Measurements from ENCODE around the gene SH3BP2.
"Not testable (repeated sequence)": the region's sequence is repeated elsewhere in the genome, so short reads cannot be mapped to it uniquely, and the experiment has no call there.

SH3BP2 gene

GRCh38 chr4:2756691-2757350 is 36.1 kb upstream of the SH3BP2 start:
- POLR2A ChIA-PET = interaction anchor here (1.7 kb wide), 1 partner anchor 11 kb away, joined by 7 read pairs; no protein-coding TSS in a partner anchor
- no peak for DNase-seq (ENCODE audit: extremely low spot score)
- TF ChIP-seq CTCF (IDR thresholded peaks at IDR 0.05; ENCODE audit: control extremely low read depth, extremely low read depth, low read depth, missing control alignments) = no peak
- CTCF ChIA-PET = interaction anchor here (1.0 to 1.8 kb wide), 5 partner anchors 8 to 38 kb away, joined by 3 to 5 read pairs (median 3); no protein-coding TSS in a partner anchor

DNA sequence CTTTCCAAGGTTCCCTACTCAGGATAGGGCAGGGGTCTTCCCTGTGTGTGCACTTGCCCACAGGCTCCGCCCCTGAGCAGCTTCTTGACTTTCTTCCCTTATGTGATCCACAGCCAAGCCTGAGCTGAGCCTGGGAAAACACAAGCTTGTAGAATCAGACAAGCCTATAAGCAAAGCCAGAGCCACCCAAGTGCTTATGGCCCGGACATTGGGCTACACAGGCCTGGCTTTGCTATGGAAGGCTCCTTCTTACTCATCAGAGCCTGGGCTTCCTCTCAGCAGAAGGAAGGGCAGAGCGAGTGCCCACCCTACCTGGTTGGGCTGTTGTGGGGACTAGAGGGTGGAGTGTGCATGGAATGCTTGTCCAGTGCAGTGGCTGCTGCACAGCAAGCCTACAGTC is 35.5 kb upstream of the SH3BP2 start:
- no peak for TF ChIP-seq CTCF (IDR thresholded peaks at IDR 0.05; ENCODE audit: control extremely low read depth, extremely low read depth, low read depth, missing control alignments)
- POLR2A ChIA-PET = interaction anchor here (0.6 kb wide), 1 partner anchor 32 kb away, joined by 7 read pairs; no protein-coding TSS in a partner anchor
- DNase-seq (ENCODE audit: extremely low spot score) = no peak
- CTCF ChIA-PET = interaction anchor here (1.1 to 1.4 kb wide), 2 partner anchors 16 to 109 kb away, joined by 3 read pairs; no protein-coding TSS in a partner anchor

GRCh38 chr4:2761035-2761923 is 31.6 kb upstream of the SH3BP2 start:
- peak; percentile 33 for DNase-seq (ENCODE audit: extremely low spot score)
- ChIA-PET CTCF (interaction anchor here (1.0 to 1.6 kb wide), 4 partner anchors 10 to 217 kb away, joined by 3 to 5 read pairs (median 3); no protein-coding TSS in a partner anchor), POLR2A (no interaction called here)
- TF ChIP-seq CTCF (IDR thresholded peaks at IDR 0.05; ENCODE audit: control extremely low read depth, extremely low read depth, low read depth, missing control alignments) = no peak

DNA sequence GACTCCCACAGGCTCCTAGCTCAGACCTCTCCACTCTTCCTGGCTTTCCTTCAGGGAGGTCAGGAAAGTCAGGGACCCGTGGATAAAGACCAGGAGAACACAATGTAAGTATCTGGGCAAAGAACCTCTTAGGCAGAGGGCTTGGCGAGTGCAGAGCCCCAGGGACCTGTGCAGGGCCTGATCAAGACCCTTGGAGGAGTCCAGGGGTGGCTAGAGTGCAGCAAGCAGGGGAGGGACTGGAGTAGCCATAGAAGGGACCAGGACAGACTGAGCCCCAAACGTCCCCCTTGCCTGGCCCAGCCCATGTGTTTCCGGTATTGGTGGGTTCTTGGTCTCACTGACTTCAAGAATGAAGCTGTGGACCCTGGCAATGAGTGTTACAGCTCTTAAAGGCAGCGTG is 30.8 kb upstream of the SH3BP2 start:
- ChIA-PET POLR2A (no interaction called here), CTCF (interaction anchor here (1.0 to 3.5 kb wide), 9 partner anchors 9 to 216 kb away, joined by 3 to 30 read pairs (median 5); no protein-coding TSS in a partner anchor)
- DNase-seq (ENCODE audit: extremely low spot score) = no peak

GRCh38 chr4:2762486-2763370 is 30.2 kb upstream of the SH3BP2 start:
- DNase-seq (ENCODE audit: extremely low spot score); POLR2A ChIA-PET: not testable (repeated sequence)
- CTCF ChIA-PET = interaction anchor here (0.9 to 3.5 kb wide), 30 partner anchors 8 to 296 kb away, joined by 3 to 30 read pairs (median 5); partner anchors contain the start of genes GRK4 and NOP14

More for the DNA sequence above, 30.8 kb upstream of the SH3BP2 start:
- TF ChIP-seq CTCF (IDR thresholded peaks at IDR 0.05; ENCODE audit: control extremely low read depth, extremely low read depth, low read depth, missing control alignments) = no peak

- TF ChIP-seq CTCF (IDR thresholded peaks at IDR 0.05; ENCODE audit: control extremely low read depth, extremely low read depth, low read depth, missing control alignments) = no peak
- DNase-seq (ENCODE audit: extremely low spot score) = peak; percentile 18
- ChIA-PET CTCF (interaction anchor here (0.6 to 3.5 kb wide), 35 partner anchors 10 to 295 kb away, joined by 3 to 30 read pairs (median 4); partner anchors contain the start of genes GRK4 and NOP14), POLR2A (no interaction called here)
These were observed 29.3 kb upstream of the SH3BP2 start for GRCh38 chr4:2763511-2763967.
